ENCODE data around the gene OGN.
"Not testable (repeated sequence)": the region's sequence is repeated elsewhere in the genome, so short reads cannot be mapped to it uniquely, and the experiment has no call there.

The OGN gene

GRCh38 chr9:92404042-92404836 lies at the start of gene OGN:
OGN (minus strand) TSS chr9:92404578; CDS start chr9:92403407, 1,171 bp downstream.
- DNase-seq (ENCODE audit: low spot score) = no peak

- peak; percentile 46 for DNase-seq (ENCODE audit: low spot score)
These were observed 42.2 kb upstream of the OGN start for GRCh38 chr9:92446536-92446935.

- no peak for DNase-seq (ENCODE audit: low spot score)
These were observed 40.5 kb upstream of the OGN start for GRCh38 chr9:92444841-92445240.

GRCh38 chr9:92440751-92441046 lies 36.3 kb upstream of the OGN start:
- no peak for DNase-seq (ENCODE audit: low spot score)

- no peak for DNase-seq (ENCODE audit: low spot score)
These were observed 35.8 kb upstream of the OGN start for GRCh38 chr9:92439921-92440750.

- DNase-seq (ENCODE audit: low spot score) = peak; percentile 25
These were observed 34.6 kb upstream of the OGN start for GRCh38 chr9:92438900-92439526.

- no peak for DNase-seq (ENCODE audit: low spot score)
These were observed 30.9 kb upstream of the OGN start for GRCh38 chr9:92435263-92435662.

- DNase-seq (ENCODE audit: low spot score) = no peak
These were observed 28.7 kb upstream of the OGN start for GRCh38 chr9:92432972-92433548.

- no peak for DNase-seq (ENCODE audit: low spot score)
These were observed 28.0 kb upstream of the OGN start for GRCh38 chr9:92432350-92432749.

GRCh38 chr9:92429836-92430235 lies 25.5 kb upstream of the OGN start:
- no peak for DNase-seq (ENCODE audit: low spot score)

GRCh38 chr9:92426501-92427145 lies 22.2 kb upstream of the OGN start:
- DNase-seq (ENCODE audit: low spot score) = no peak

GRCh38 chr9:92425474-92425873 lies 21.1 kb upstream of the OGN start:
- no peak for DNase-seq (ENCODE audit: low spot score)

- DNase-seq (ENCODE audit: low spot score) = no peak
These were observed 20.0 kb upstream of the OGN start, which contains the start of gene OMD for GRCh38 chr9:92424340-92424739. OMD (minus strand) TSS chr9:92424471; CDS start chr9:92417558, 6,913 bp downstream.

- DNase-seq (ENCODE audit: low spot score) = no peak
These were observed 19.2 kb upstream of the OGN start for GRCh38 chr9:92423612-92424011.

- peak; percentile 59 for DNase-seq (ENCODE audit: low spot score)
These were observed 18.4 kb upstream of the OGN start for GRCh38 chr9:92422611-92423338.

- DNase-seq (ENCODE audit: low spot score) = no peak
These were observed 10.2 kb upstream of the OGN start for GRCh38 chr9:92414566-92414965.

GRCh38 chr9:92411157-92411556 lies 6.8 kb upstream of the OGN start:
- DNase-seq (ENCODE audit: low spot score) = not testable (repeated sequence)

GRCh38 chr9:92408747-92409478 lies 4.5 kb upstream of the OGN start:
- no peak for DNase-seq (ENCODE audit: low spot score)

GRCh38 chr9:92407818-92408217 lies 3.4 kb upstream of the OGN start:
- DNase-seq (ENCODE audit: low spot score) = no peak

- DNase-seq (ENCODE audit: low spot score) = no peak
These were observed 2.1 kb upstream of the OGN start for GRCh38 chr9:92406477-92406876.

- no peak for DNase-seq (ENCODE audit: low spot score)
These were observed 1.4 kb upstream of the OGN start for GRCh38 chr9:92405818-92406217.
